Suppressor macrophage treated with lipopolysaccharide for 1 hour (primary cell): ENCODE measurements around the gene THEM5.
A peak's percentile ranks its signal among the peaks of the same experiment; 100 is the strongest.

Experiments
- DNase-seq, 3 donors: peaks; one replicate each; pipeline ENCODE4 v3.0.0-alpha.2; 2020 to 2022

THEM5 gene

DNA sequence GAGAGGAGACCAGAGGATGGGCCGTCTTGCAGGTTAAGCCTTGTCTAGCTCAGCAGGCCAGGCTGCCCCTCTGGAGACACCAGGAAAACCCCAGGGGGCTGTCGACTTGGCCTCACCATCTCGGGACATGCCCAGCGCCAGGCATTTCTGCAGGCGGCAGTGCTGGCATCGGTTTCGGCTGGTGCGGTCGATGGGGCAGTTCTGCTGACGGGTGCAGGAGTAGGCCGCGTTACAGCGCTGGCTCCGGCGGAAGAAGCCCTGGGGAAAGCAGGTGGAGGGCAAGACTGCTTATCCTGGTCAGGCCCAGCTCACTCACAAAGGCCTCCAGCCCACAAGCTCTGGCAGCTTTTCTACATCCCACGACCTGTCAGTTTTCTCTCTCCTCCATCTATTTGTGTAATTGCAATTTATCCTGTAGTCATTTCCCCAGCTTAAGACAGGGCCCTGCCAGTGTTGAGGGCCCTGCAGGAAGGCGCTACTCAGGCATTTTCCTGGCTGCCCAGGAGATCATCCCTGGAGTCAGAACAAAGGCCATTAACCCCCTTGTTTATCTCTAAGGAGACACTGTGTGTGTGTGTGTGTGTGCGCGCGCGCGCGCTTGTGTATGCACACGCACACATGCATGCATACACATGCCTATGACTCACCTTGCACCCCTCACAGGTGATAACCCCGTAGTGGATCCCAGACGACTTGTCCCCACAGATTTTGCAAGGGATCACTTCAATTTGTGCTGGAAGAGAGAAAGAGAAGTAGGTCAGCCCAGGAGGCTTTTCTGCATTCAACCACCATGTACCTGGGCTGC, 36.8 kb downstream of the THEM5 start:
- DNase-seq: no peak

DNA sequence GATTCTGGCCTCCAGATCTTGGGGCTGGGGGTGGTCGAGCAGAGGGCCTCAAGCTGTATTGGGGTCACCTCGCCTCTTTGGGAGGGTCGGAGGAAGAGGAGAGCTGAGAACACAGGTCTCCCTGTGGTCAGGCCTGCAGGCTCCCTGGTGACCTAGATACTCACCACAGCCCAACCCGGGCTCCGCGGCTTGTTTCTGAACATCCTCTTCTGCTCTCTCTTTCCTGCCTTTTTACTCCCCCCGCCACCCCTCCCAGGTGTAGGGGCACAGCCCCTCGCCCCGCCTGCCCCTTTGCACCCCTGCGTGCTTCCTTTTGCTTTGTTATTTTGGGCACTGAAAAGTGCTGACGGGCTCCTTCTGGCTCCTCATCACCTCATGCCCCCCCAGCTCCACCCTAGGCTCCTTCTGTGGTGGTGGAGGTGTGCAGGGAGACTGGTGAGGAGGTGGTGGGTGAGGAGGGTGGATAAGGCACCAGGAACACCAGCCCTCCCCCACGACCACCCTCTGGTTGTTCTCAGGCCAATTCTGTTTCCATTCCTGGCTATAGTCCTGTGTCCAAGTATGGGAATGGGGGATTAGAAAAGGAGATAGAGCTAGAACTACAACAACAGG, 37.7 kb downstream of the THEM5 start:
- no peak for DNase-seq

DNA sequence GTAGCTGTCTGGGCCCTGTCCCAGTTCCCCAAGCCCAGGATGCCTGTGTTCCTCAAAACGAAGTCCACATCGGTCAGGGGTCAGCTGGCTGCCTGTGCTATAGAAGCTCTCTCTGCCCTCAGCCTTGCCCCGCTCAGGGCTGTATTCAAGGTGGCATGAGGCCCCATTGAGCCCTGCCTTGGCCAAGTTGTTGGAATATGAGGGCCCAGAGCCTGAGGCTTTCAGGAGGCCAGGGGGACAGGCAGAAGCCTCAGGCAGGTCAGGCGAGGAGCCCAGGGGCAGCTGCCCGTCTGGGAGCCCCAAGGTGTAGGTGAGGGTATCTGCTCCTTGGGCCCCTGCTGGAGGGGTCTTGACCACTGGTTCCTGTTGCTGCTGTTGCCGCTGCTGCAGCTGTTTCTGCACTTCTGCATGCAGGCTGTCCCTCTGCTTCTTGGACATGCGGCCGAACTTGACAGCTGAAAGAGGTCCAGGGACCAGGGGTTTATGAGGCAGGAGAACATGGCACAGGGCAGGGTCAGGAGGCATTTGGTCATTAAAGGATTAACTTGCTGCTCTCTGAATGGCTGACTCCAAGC, 38.5 kb downstream of the THEM5 start:
- no peak for DNase-seq

DNA sequence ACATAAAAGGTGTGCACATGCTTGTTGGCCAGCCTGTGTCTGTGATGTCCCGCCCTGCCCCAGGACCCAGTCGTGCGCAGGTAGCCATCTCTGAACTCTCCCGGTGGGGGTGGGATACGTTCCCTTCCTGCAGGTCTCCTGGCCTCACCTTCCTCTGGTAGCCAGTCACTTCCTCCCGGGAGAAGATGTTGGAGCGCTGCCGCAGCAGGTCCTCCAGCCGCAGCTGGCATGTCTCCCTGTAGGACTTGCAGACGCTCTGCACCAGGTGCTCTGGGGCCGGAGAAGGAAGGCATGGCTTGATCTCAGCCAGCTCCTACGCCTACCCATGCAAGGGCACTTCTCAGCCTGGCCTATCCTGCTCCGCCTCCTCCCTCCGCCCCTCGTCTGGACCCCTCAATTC, 39.1 kb downstream of the THEM5 start:
- DNase-seq: no peak

DNA sequence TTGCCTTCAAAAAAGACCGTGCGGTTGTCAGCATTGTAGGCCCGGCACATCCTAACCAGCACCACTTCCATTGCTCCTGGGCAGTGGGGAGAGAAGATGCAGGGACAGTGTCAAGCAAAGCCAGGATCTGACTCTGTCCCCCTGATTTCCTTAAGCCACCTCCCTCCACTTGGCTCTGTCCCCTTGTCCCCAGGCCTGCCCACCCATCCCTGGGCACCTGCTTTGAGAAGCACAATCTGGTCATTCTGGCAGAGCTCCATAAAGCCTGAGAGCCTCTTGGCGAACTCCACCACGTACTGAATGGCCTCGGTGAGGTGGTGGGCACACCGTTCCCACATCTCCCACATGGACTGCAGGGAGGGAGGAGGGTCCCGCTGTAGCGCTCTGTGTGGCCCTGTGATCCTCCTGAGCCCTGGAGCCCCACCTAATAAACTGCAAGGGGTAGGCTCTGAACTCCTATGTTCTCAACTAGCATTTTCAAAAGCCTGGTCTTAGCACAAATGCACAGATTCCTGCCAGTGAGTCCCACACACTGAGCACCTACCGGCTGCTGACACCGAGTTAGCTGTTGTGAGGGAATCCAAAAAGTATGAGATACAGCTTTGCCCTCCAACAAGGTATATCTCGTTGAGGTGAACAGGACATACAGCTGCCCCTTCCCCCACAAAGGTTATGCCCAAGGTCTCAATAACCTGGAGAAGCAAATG, 40.1 kb downstream of the THEM5 start:
- no peak for DNase-seq

DNA sequence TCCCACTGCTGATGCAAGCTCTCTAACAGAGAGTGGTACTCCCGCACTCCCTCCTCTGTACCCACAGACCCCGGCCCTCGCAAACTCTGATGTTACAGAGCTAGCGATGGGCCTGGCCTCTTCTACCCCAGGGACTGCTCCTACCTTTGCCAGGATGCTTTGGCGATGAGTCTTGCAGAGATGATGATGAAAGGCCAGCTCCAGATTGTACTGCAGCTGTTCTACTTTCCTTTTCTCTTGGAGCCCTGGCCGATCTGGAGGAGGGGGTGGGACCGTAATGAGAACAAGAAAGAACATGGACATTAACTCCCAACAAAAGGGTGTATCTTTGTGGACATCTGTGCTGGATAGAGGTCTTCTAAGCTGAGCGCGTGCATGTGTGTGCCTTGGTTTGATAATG, 42.3 kb downstream of the THEM5 start:
- DNase-seq: no peak

DNA sequence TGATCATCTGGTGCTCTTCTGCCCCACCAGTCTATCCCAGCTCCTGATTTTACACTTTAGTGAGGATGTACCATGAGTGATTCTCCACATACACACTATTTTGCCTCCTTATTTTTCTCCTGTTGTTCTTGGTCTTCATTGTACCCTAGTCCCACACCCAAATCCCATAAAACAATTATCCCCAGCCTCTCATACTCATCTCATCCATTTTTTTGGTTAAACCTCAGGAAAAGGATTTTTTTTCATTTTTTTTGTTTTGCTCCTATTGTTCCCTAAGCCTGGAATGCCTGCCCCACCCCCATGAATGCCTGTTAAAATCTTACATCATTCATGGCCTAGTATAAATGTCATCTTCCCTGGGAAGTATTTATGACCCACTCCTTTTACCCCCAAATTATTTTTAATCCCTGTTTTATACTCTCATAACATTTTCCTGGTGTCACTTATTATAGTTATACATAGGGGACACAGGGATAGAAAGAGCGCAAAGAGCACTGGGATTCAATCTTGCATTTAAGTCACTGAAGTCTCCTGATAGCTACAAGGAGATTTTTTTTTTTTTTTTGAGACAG, 43.4 kb downstream of the THEM5 start:
- DNase-seq: no peak

DNA sequence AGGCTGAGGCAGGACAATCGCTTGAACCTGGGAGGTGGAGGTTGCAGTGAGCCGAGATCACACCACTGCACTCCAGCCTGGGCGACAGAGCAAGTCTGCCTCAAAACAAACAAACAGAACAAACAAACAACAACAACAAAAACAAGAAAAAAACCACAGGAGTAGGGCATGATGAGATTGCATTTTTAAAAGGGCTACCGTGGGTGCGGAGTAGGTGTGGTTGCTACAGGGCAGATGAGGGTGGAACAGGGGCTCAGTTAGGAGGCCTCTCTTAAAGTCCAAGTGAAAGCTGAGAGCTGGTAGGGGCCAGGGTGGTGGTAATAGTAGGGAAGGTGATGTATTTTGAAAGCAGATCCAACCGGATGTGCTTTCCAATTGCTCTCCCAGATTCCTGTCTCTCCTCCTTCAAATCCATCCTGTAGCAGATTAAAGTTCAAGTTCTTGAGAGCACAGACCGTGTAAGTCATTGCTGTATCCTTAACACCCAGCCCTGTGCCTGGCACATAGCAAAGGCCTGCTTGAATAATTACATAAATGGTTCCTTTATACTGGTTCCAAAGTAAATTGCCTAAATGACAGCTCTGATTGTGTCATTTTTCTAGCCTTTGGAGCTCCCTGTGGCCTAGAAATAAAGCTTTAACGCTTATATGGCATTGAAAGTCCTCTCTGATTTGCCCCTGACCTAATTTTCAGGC, 44.1 kb downstream of the THEM5 start:
- DNase-seq: no peak

DNA sequence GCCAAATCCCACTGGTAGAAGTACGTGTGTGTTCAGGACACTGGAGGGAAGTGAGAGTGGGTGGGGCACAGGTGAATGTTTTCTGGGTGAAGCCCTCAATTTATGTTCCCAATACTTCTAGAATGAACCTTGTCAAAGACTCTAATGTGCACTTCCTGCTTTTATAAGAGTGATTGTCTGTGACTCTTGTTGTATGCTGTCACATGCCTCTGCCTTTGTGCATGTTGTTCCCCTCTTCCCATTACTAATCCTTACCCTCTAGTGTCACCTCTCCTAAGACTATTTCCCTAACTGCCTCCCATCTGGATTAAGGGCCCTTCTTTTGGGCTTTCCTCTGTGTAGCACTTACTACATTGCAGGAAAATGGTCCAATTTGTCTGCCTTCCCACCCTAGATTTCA, 45.7 kb downstream of the THEM5 start:
- DNase-seq: peak; percentile 34 to 54 (median 52)

DNA sequence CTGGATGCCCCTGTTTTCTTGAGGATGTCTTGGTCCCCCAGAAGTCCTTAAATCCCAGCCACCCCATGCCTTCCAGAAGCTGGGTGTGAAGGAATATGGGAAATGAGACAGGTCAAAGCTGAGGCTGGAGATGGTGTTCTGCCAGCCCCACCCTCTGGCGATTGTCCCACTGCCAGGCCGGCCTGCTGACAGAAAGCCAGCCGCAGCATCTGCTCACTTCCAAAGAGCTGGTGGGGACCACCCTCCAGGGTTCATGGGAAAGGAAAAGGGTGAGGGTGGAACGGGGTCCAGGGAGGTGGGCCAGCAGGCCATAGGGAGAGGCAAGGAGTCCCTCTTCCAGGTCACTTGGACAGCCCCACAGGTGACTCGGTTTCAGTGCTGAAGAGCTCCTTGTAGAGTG, 46.4 kb downstream of the THEM5 start:
- DNase-seq: no peak

DNA sequence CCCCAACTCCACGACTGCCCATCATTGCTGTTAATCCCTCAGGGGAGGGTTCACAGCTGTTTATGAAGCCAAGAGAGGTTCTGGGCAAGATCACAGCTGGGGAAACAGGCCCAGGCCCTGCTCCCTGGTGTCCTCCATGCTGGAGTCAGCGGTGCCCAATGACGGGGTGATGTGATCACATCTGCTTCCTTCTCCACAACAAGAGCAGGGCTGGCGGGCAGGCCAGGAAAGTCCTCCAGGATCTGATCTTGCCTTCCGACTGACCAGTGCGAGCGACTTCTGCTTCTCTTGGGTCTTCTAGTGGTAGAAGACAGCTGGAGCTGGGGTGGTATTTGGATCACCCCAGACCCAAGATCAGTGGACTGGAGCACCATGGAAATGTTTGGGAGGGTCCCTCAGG, 47.3 kb downstream of the THEM5 start:
- no peak for DNase-seq

DNA sequence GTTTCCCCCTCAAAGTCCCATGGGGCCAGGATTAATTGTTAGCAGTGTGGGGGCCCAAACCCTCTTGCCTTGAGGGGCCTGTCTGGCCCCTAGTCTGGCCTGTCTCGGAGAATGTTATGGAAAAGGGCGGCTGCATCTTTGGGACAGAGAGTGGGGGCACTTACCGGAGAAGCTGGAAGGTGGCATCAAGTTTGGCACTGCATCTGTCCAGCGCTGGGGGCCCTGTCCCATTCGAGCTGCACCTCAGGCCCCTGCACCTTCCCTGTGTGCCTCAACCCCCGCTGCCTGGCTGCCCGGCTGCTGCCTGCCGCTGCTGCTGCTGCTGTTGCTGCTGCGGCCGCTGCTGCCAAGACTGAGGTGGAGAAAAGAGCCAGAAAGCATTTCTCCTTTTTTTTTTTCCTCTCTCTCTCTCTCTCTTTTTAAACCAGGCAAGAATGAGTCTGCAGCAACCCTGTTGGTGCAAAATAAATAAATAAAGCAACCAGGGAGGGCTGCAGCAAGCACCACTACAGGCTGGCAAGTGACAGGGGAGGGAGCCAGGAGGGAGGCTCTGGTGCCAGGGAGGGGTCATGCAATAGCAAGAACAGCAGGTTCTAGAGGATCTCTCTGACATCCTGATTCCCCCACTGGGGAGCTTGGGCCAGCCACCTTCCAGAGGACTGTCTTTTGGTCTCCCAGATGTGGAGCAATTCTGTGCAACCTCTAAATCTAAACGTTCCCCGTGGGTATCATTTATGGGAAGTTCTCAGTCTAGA, 48.3 kb downstream of the THEM5 start, which contains the start of gene LINGO4:
Gene LINGO4, minus strand, starts transcription at position 354 of the 755 bp plus-strand sequence. CDS start 2,715 bp downstream, outside the sequence.
- DNase-seq: no peak

DNA sequence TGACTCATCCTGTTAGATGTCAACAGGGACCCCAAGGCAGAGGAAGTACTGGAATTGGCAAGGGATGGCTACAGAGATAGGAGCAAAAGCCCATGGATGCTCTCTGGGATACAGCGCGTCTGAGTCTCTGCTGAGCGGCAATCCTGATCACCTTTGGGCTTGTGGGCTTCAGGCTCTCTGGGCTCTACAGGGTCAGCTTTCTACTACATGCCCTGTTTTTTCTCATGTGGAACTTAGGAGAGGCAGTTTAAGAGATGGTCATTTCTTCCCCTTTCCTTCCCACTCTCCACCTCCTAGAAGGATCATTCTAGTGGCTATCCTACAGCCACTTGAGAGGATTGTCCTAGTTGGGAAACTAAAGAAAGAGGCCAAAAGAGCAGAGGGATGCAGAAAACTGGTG, 49.6 kb downstream of the THEM5 start:
- no peak for DNase-seq

DNA sequence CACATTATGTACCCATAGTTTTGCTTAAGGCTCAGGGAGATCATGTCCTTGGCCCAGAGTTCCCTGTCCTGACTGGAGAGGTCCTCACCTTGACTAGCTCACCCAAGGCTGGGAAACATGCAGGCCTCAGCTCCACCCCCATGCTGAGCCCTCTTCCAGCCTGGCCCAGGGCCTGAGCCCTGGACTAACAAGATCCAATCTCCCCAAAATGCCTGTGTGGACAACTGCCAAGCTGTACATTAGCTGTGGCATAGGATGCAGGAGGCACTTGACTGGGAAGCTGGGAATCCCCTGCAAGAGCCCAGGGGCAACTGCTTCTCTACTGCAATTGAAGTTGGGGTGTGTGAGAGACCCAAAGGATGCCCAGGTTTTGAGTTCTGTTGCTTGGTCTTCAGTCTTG, 50.3 kb downstream of the THEM5 start:
- no peak for DNase-seq

DNA sequence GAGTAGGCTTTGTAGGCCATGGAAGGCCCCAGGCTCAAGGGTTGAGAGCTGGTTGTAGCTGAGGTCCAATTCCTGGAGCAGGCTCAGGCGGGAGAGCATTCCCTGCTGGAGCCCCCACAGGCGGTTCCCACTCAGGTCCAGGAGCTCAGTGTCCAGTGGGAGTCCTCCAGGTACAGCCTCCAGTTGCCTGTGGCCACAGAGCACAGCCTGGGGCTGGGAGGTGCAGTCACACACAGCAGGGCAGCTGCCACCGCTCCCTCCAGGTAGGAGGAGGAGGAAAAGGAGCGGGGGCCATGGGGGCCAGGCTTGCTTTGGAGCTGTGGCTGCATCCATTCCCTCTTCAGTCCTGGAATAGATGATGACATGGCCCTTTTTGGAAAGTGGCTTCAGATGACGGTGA, 51.1 kb downstream of the THEM5 start:
- no peak for DNase-seq

DNA sequence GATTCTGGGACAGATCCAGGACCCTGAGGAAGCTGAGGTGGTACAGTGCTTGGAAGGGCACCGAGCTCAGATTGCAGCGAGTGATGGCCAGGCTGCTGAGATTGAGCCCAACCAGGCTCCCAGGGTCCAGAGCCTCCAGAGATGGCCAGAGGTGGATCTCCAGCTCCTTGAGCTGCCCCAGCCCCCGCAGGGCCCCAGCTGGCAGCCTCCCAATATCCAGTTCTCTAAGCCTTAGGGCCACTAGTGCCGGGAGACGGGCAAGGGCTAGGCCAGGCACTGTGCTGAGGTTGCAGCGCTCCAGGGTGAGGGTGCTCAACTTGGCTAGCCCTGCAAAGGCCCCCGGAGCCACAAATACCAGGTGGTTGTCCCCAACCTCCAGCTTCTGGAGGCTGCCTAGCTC, 51.7 kb downstream of the THEM5 start:
- no peak for DNase-seq

DNA sequence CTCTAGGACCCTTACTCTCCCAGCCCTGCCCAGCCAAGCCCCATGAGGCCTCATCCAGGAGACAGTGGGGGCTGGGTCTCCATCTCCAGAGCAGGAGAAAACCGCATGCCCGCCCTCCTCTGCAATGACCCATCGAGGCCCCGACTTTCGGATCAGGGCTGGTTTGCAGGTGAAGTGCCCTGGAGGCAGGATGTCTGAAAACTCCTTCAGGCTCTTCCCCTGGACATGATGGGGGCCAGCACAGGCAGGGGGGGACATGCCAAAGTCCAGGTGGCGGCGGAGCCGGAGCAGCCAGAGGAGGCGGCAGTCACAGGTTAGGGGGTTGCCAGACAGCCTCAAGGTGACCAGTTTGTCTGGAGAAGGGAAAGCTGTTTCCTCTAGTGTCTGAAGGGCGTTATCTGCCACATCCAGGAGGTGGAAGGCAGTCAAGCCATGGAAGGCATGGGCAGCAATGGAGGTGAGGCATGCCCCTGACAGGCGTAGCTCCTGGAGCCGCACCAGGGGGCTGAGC, 52.1 kb downstream of the THEM5 start:
- DNase-seq: no peak

DNA sequence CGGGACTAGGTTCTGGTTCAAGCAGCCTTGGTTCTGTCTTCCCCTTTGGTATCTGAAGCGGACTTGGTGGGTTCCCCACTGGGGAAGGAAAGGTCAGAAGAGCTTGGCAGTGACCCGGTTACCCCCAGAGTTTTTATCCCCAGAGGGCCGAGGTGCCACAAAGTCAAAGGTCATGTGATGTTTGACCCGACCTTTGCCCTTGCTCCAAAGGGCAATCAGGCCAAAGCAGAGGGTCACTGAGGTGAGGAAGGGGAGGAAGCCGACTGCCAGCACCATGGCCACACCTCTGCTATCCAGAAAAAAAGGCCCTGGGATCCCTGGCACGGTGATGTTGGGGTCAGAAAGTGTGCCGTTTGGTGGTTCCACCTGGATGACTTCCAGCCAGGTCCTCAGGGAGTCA, 52.7 kb downstream of the THEM5 start:
- DNase-seq: no peak

DNA sequence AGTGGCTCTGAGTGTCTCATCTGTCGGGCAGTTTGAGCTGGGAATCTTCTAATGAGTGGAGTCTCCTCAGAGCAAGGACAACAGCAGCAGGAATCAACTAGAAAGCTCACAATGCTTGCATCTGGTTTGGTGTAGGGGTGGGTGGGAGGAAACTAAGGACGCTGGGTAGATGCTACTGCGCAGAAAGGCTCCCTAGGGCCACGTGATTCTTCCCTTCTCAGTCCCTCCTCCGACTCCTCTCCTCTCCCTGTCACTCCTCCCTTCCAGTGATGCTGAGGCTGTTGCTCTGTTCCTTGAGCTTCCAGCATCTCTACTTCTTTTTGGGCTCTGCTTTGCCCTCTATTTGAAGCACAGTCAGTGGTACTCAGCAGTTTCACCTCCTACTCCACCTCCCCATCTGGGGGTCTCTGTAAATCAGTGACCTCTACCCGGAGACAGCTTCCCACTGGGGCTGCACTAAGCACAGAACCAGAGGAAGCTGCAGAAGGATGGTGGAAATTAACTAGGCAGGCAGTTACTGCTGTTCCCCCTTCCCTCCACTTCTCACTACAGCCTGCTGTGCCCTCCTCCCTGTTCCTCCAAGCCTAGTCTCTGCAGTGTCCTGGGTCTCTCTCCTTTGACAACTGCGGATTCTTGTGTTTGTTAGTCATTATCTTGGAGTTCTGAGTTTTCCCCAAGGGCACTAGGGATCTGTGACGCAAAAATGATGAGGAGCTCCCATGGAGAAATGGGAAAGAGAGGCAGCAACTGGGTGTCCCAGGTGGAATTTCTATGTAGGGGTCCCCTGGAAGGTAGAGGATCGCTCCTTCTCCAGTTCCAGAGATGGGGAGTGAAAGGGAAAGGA, 54.1 kb downstream of the THEM5 start:
- no peak for DNase-seq

DNA sequence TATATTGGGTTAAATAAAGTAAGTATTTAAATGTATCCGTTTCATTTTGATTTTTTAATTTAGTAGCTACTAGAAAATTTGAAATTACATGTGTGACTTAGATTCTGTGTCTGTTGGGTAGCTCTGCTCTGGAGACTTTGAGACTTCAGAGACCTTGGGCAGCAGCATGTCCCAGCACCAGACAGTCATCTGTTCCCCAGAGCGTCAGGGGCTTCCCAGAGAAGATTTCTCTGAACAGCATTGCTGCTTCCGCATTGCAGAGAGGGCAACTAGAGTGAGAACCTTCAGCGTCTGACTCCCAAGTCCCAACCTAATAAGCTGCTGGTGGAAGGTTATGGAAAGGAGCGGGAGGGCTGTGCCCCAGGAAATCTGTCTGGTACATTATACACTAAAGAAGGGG, 54.9 kb downstream of the THEM5 start:
- no peak for DNase-seq
